GM18870 (cell line): ENCODE data around the gene GNB1L.

Experiments used
- ATAC-seq: cut with Tn5 transposase; IDR thresholded peaks from one replicate; pipeline ENCODE4 v1.9.1; 2021; ENCODE audit warnings: moderate library complexity; ENCODE audit not compliant: unreplicated experiment

GNB1L gene

DNA sequence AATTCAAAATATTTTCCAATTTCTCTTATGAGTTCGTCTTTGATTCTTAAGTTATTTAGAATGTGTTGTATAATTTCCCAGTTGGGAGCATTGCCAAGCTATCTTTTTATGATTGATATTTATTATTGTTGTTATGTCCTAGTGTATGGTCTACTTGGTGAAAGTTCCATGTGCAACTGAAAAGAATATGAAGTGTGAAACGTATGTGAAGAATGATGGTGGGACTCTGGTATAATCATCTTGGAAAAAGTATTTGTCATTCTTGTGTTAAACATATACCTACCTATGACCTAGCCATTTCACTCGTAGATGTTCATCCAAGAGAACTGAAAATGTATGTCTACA is 12.0 kb upstream of the GNB1L start:
- no peak for ATAC-seq

DNA sequence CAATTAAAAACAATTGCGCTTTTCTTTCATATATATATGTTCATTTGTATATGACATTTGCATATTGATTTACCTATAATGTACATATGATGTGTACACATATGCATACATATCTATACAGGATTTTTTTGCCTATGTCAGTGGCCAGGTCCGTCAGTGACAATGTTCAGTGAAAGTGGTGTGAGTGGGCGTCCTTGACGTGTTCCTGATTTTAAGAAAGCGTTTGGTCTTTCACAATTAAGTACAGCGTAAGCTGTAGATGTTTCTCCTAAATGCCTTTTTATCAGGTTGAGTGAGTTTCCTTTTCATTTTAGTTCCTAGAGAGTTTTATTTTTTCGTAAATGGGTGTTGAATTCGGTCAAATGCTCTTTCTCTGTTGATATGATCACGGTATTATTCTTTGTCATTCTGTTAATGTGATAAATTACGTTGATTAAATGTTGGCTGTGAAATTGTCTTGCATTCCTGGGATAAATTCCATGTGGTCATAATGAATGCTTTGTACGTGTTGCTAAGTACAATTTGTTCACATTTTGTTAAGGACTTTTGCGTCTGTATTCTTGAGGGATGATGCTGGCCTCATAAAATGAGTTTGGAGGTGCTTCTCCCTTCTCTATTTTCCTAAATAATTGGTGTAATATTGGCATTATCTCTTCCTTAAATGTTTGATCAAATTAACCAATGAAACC is 10.6 kb upstream of the GNB1L start:
- ATAC-seq = no peak

DNA sequence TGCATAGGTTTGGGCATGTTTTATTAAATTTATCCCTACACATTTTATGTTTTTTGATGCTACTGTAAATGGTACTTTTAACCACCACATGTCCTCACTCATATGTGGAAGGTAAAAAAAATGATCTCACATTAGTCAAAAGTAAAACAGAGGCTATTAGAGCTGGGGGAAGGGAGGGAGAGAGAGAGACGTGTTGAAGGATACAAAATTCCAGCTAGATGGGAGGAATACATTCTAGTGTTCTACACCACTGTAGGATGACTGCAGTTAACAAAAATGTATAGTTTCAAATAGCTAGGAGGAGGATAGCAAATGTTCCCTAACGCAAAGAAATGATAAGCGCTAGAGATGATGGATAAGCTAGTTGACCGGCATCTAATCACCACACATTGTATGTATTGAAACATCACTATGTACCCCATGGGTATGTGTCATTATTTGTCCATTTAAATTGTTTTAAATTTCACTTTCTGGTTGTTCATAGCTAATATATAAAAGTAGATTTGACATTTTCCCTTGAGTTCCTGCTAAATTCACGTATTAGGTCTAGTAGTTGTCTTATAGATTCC is 9.9 kb upstream of the GNB1L start:
- ATAC-seq = no peak

DNA sequence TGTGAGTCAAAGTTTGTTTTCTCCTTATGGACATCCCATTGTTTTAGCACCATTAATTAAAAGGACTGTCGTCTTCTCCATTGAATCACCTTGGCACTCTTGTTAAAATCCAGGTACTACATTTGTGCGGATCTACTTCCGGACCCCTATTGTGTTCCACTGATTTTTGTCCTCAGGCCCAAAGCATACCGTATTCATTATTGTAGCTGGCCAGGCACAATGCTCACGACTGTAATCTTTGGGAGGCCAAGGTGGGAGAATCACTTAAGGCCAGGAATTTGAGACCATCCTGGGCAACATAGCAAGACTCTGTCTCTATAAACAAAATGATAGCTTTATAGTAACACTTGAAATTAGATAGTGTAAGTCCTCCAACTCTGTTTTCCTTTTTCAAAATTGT is 8.9 kb upstream of the GNB1L start:
- no peak for ATAC-seq

DNA sequence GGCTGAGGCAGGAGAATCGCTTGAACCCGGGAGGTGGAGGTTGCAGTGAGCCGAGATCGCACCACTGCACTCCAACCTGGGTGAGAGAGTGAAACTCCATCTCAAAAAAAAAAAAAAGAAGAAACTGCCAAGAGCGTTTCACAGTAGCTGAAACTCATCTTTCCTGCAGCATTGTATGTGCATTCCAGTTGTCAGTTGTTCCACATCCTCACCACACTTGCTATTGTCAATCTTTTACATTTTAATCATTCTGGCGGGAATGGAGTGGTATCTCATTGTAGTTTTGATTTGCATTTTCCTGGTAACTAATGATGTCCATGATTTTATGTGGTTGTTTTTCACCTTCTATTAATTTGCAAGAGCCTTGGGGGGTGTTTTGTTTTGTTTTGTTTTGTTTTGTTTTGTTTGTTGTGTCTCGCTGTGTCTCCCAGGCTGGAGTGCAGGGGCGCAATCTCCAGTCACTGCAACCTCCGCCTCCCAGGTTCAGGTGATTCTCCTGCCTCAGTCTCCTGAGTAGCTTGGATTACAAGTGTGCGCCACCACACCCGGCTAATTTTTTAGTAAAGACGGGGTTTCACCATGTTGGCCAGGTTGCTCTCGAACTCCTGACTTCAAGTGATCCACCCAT is 8.1 kb upstream of the GNB1L start:
- no peak for ATAC-seq

DNA sequence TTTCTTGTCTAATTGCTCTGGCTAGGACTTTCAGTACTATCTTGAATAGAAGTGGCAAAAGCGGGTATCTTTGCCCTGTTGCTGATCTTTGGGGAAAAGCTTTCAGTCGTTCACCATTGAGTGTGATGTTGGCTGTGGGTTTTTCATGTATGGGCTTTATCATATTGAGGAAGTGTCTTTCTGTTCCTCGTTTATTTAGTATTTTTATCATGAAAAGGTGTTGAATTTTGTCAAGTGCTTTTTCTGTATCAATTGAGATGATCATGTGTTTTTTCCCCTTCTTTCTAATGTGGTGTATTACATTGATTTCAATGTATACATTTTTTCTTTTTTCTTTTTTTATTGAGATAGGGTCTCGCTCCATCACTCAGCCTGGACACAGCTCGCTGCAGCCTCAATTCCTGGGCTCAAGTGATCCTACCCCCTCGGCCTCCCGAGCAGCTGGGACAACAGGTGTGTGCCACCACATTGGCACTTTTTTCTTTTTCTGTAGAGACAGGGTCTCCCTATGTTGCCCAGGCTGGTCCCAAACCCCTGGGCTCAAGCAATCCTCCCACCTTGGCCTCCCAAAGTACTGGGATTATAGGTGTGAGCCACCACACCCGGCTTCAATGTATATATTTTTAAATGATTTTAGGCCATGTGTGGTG is 5.3 kb upstream of the GNB1L start:
- ATAC-seq = no peak

DNA sequence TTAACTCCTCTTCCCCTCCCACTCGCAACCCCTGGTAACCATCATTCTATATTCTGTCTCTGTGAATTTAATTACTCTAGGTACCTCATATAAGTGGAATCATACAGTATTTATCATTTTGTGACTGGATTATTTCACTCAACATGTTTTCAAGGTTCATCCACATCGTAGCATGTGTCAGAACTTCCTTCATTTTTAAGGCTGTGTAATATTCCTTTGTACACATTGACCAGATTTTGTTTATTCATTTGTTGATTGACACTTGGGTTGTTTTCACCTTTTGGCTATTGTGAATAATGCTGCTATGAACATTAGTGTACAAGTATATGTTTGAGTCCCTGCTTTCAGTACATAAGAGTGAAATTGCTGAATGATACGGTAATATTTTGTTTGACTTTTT is 2.7 kb upstream of the GNB1L start:
- ATAC-seq = no peak

DNA sequence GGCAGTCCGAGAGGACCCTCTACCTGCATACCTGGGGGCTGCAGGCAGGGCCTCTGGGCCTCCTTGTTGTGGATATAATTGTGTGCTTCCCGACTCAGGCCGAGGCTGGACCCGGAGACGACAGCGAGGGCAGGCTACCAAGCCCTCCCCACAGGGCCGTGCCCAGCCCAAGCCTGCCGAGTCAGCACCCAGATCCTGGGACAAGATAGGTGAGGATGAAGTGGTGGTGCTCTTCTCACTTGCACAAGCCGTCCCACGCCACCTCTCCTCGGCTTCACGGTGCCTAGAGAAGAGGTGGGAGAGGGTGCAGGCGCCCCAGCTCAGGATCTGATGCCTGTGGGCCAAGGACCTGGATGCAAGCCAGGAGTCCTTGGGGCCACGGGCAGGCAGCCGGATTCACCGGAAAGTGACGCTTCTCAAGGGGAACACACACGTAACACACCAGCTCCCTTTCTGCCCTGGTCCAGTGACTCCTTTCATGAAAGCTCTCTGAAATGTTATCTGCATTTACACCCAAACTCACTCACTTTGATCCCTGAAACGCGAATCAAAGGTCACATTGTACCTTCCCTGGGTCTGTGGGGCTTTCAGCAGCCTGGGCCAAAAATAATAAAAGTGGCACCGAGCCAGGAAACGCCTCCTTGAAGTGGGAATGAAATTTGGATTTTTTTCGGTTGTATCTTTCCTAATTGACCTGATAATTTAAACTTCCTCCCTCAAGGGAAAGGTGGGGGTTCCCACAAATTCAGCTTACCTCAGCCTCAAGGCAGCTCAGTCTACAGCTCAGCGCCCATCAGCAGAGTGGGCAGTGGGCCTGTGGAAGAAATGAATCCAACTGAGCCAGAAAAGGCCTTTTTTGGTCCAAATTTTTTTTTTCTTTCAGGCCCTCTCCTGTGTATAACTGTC is 1.1 kb upstream of the GNB1L start:
- peak; percentile 18 for ATAC-seq

DNA sequence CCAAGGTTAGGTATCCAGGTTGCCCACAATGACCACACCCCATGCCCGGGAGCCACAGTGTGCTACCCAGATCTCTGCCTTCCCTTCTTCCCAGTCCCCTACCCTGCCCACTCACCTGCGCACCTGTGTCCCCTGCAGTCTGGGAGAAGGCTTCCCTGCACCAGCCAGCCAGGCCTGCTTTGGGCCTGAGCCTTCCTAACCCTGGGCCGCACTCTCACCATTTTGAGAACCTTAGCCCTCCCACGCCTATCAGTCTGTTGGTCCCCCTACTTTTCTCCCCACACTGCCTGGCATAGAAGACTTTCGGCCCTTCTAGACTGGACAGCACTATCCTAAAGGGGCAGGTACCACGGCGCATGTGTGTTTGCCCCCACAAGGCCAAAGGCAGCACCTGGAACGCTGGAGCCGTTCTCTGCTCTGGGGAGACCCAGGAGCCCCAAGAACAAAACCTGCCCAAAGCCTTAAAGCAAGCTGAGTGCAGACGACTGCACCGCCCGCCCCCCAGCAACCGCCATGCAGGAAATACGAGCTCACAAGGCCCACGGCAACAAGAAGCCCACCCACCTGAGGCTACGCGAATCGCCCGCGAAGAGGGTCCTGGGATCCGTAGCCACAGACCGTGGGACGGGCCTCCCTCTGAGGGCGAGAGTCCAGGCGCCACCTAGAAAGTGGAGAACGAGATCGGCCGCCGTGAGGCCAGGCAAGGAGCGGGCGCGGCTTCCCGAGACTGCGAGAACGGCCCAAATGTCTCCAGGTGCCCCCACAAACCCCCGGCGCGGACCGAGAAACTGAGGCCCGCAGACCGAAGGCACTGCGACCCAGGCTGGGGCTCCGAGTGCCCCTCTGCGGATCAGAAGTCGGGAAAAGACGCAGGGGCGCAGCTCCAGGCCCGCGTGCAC is 546 bp downstream of the GNB1L start:
- ATAC-seq = peak; percentile 12

DNA sequence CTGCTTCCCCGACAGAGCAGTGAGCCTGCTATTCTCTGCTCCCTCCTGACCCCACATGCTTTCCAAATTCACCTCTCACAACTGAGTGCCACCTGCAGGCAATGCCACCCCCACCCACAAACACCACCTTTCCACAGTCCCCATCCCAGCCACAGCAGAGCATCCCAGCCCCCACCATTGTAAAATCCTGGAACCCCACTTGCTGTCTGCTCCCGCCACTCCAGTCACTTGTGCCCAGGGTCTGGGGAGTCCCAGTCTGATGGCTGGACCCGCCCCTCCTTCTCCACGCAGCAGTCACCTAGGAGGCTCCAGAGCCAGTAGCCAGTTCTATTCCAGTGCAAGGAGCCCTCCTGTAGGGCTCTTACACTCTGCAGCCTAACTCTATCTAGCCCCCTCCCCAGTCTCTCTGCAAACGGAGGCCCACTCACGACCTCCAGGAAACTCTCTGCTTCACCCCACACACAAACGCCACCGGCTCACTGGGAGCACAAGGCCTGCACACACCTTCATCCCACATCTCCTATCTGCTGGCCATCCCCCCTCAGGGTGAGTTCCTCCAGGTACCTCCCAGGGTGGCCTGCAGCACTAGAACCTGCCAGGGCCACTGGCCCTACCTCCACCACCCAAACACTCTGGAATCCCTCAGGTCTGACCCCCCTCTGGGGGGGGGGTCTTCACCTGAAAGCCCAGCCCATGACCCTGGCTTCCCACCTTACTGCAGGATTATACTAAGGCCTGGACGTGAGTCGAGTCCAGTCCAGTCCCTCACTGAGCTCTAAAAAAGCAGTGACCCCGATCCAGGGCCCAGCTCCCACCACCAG is 1.4 kb downstream of the GNB1L start:
- no peak for ATAC-seq

DNA sequence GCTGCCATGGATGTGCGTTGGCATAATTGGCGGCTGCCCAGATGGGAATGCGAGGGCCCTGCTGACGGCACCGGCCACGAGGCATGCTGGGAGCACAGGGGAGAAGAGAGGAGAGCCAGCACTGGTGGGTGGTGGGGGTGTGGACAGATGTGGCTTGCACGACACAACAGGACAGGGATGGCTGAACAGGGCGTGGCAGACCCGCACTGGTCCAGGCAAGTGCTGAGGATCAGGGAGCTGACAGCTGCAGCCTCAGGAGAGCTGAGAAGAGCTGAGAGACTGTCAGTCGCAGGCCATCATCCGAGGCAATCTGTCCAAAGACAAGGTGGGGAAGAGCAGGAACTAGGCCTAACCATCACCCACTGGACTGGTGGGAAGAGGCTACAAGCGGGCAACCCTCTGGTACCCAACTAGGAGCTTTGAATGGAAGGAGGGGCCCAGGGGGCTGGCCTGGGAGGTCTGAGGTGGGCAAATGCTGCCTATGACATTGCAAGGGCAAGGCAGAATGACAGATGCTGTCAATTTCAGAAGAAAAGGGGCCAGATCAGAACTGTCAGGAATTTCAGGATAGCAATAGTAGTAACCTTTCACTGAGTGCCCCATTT is 2.4 kb downstream of the GNB1L start:
- ATAC-seq = no peak

DNA sequence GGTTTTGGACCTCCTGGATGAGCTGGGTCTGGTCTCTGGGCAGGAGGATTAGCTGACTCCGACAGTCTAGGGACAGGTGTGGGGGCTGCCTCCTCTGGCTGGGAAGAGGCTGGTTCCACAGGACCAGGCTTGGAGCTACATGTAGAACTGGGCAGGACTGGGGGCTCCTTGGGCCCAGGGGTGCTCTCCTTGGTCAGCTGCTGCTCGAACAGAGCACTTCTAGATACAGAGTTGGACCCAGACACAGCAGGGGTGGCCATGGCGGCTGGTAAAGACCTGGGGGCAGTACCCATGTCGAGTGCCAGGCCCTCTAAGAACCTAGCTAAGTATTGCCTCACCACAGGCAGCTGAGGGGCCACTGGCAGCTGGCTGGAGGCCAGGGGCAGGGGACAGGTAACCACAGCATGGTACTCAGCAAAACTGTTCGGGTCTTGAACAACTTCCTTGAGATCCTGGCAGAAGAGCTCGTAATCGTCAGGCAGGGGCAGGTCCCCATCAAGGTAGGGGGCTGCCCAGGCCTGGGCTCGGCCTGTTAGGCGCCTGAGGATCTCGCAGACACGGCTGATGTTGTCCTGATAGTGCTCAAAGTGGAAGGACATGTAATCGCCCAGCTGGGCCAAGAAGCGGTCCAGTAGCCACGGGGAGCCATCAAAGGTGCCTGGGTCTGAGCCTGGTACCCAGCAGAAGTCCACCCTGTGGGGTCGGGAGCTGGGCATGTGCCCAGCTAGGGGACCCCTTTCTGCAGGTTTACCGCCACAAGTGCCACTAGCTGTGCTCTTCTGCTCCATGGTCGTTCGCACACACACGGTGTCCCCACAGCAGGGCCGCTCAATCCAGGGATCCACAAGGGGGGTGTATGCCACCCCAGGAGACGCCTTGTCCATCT is 3.1 kb downstream of the GNB1L start:
- no peak for ATAC-seq

DNA sequence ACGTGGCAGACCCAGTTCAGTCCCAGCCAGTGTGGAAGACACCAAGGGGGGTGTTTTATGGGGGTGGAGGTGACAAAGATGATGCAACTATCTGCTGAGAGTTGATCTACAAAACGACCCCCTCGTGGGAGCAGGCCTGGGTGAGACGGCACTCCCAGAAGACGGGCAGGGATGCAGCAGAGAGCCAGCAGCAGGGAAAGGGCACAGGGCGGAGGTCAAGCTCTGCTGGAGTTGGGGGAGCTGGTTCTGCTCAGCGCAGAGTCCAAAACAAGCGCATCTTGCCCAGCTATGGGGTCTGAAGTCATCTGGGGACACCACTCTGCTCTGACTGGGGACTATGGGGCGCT is 3.9 kb downstream of the GNB1L start:
- no peak for ATAC-seq

DNA sequence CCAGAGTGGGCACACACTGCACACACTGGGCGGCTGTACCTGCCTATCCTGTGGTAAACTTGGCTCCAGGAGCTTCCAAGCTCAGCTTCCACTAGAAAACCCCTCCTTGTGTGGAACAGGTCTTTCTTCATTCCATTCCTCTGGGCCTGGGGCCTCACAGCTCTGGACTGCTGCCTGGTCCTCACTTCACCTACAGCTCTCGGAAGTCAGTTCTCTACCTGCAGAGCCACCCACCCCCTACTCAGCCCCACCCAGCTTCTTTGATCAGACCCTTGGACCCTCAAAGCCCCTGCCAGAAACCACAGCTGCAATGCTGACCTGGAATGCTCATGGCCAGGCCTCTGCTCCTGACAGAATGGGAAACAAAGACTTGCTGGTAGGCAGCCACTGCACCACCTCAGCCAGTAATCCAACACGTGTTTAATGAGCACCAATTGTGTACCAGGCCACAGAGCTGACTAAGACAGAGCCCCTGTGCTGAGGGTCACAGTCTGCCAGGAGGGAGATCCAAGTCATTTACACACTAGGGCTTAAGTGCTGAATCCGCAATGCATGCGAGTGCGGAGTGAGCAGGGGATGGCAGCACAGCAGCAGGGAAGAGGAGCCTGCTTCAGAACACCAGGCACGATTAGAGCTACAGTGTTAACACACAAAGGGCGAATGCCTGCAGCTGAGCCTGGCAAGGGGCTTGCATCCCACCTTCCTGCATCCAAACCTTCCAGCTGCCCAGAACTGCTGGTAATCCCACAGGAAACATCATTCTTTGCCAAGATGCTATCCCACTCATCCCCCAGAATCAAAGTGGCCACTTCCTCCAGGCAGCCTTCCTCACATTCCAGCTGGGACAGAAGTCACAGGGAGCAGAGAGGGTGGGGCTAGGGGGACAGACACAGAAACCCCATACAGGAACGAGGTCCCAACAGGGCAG is 4.6 kb downstream of the GNB1L start:
- no peak for ATAC-seq

DNA sequence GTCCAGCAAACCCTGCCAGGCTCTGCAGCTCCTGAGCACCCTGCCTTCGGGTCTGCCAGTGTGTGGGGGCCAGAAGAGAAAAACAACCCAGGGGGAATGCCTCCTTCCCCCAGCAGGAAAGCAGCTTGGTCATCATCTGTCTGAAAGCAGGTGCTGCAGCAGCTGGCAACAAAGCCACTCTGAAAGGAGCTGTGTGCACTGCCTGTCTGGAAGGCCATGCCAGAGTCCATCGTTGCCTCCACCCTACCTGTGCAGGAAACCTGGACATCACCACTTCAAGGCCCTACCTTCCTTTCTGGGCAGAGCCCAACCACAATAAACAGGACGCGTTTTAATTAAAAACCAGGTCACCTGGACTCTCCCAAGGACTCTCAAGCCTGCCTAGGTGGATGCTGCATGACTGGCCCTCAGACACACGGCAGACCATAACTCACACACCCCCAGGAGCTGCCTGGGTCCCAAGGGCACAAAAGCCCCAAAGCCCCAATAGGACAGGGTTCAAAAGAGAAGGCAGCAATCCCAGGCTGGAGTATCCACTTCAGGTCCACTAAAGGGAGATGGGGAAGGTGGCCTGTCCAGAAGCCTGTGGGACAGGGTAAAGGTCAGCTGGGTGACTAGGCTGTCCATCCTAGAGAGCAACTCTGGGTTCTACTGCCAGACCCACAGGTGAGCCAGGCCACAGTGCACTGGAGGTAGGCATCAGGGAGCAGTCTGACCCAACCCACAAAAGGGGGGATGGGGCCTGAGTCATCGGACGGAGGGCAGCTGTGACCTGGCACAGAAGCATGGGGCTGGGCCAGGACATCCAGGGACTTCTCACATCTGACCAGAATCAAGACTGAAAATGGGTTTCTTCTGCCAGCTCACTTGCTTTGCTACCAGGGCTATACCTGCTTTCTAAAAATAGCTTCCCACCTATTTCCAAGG is 6.1 kb downstream of the GNB1L start:
- no peak for ATAC-seq

DNA sequence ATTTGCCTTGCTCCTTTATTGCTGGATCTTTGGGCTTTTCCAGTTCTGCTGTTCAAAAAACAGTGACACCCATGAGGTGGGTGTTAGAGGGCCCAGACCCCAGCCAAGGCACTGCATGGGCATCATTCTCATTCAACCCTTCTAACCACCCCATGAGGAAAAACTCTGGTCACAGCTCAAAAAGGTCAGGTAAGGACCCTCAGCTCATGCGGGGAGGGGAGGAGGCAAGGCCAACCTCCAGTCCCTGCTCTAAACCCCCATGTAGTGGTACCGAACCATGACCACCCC is 7.4 kb downstream of the GNB1L start:
- no peak for ATAC-seq
